Bone marrow (tissue), 2 donors: ENCODE results near the gene TMEM184A.

Experiments
- DNase-seq, 2 donors: peaks; one replicate each; lab custom pipeline; 2025; lab: John Stamatoyannopoulos, UW

The TMEM184A gene

GRCh38 chr7:1501487-1502270 is 54.3 kb downstream of the TMEM184A start:
- DNase-seq = no peak

GRCh38 chr7:1500064-1500807 is 55.8 kb downstream of the TMEM184A start:
- no peak for DNase-seq

- DNase-seq = no peak
Observed at GRCh38 chr7:1499367-1500029, 56.5 kb downstream of the TMEM184A start.

- no peak for DNase-seq
Observed at GRCh38 chr7:1498370-1499305, 57.4 kb downstream of the TMEM184A start.

- no peak for DNase-seq
Observed at GRCh38 chr7:1497293-1497927, 58.6 kb downstream of the TMEM184A start.

GRCh38 chr7:1496531-1497292 is 59.3 kb downstream of the TMEM184A start:
- no peak for DNase-seq

- no peak for DNase-seq
Observed at GRCh38 chr7:1495564-1496242, 60.3 kb downstream of the TMEM184A start.

GRCh38 chr7:1494866-1495563 is 61.0 kb downstream of the TMEM184A start:
- DNase-seq = no peak

- no peak for DNase-seq
Observed at GRCh38 chr7:1494447-1494846, 61.6 kb downstream of the TMEM184A start.

GRCh38 chr7:1493571-1493970 is 62.4 kb downstream of the TMEM184A start:
- no peak for DNase-seq

- no peak for DNase-seq
Observed at GRCh38 chr7:1493129-1493528, 62.9 kb downstream of the TMEM184A start.

- DNase-seq = no peak
Observed at GRCh38 chr7:1492640-1493039, 63.4 kb downstream of the TMEM184A start.
